Activated CD8-positive, alpha-beta memory T cell treated with anti-CD3 and anti-CD28 coated beads, Interleukin-2, amount 10 ng/mL, durations not matched to agents 7 days and 5 days (primary cell): ENCODE results near the gene SPATA31C2. TPM values are rescaled to one million over a fixed set of nuclear protein-coding genes. Genes with fewer than 3 reads are reported as not detected.
"Not testable (repeated sequence)": the region's sequence is repeated elsewhere in the genome, so short reads cannot be mapped to it uniquely, and the experiment has no call there.

Experiments used
- ATAC-seq: fragments of 150-1000 bp; cut with Tn5 transposase; one replicate; pipeline ENCODE4 v1.10.0; 2021; ENCODE audit warnings: moderate library complexity
- CTCF ChIA-PET: fragments of 350-600 bp; sonication (Branson Sonifier 250); formaldehyde crosslinking; loops from one replicate; lab custom pipeline; 2021; ENCODE audit warnings: antibody characterized with exemption; lab: Charles Lee
- DNase-seq: peaks from one replicate; pipeline ENCODE4 v3.0.0-alpha.2; 2020
- H3K27ac Mint-ChIP-seq: one replicate; pipeline ENCODE4 v1.8.0; 2021; ENCODE audit warnings: mild to moderate bottlenecking, mixed read lengths
- H3K27me3 Mint-ChIP-seq: one replicate; pipeline ENCODE4 v1.8.0; 2021; ENCODE audit warnings: mixed read lengths
- H3K36me3 Mint-ChIP-seq: one replicate; pipeline ENCODE4 v1.8.0; 2021; ENCODE audit warnings: mild to moderate bottlenecking, mixed read lengths
- H3K4me1 Mint-ChIP-seq: one replicate; pipeline ENCODE4 v1.8.0; 2021; ENCODE audit warnings: mixed read lengths
- H3K4me3 Mint-ChIP-seq: one replicate; pipeline ENCODE4 v1.8.0; 2021; ENCODE audit warnings: mild to moderate bottlenecking, moderate library complexity, mixed read lengths
- H3K9me3 Mint-ChIP-seq: one replicate; pipeline ENCODE4 v1.8.0; 2022; ENCODE audit warnings: low read depth, mixed read lengths
- total RNA-seq, 2 experiments: library from RNA; stranded (reverse); gene quantifications; one replicate each; pipeline ENCODE4 v1.2.3, GENCODE V29; 2021

The SPATA31C2 gene
- total RNA-seq, 2 experiments from 2014 or later = not detected

GRCh38 chr9:88113156-88114130, 24.8 kb downstream of the SPATA31C2 start:
- ATAC-seq, H3K4me3 Mint-ChIP-seq, H3K4me1 Mint-ChIP-seq, DNase-seq, H3K36me3 Mint-ChIP-seq, H3K27me3 Mint-ChIP-seq, H3K9me3 Mint-ChIP-seq, H3K27ac Mint-ChIP-seq, CTCF ChIA-PET: not testable (repeated sequence)

- CTCF ChIA-PET = no interaction called here
- peaks cover 29% of the 10 kb centered on the region for H3K27me3 Mint-ChIP-seq
- H3K27ac Mint-ChIP-seq = no peak overlapping the region
- no peak overlapping the region for H3K4me3 Mint-ChIP-seq
- DNase-seq (no peak), ATAC-seq (no peak)
- no peaks in the 10 kb centered on the region for H3K36me3 Mint-ChIP-seq
- H3K9me3 Mint-ChIP-seq = no peaks in the 10 kb centered on the region
- peaks cover 7% of the 10 kb centered on the region for H3K4me1 Mint-ChIP-seq
Measured at GRCh38 chr9:88110026-88110425, 28.2 kb downstream of the SPATA31C2 start.

GRCh38 chr9:88108779-88109178, 29.5 kb downstream of the SPATA31C2 start:
- Mint-ChIP-seq H3K36me3 (no peaks in the 10 kb centered on the region), H3K4me3 (peak overlapping the region; percentile 17), H3K27ac (no peak overlapping the region), H3K9me3 (no peaks in the 10 kb centered on the region), H3K4me1 (peaks cover 7% of the 10 kb centered on the region), H3K27me3 (peaks cover 34% of the 10 kb centered on the region)
- no peak for ATAC-seq
- CTCF ChIA-PET = no interaction called here
- no peak for DNase-seq

- DNase-seq (peak; percentile 42), ATAC-seq (peak; percentile 47)
- H3K27ac Mint-ChIP-seq = no peak overlapping the region
- H3K27me3 Mint-ChIP-seq = peaks cover 45% of the 10 kb centered on the region
- H3K36me3 Mint-ChIP-seq = no peaks in the 10 kb centered on the region
- peaks cover 7% of the 10 kb centered on the region for H3K4me1 Mint-ChIP-seq
- H3K4me3 Mint-ChIP-seq = no peak overlapping the region
- H3K9me3 Mint-ChIP-seq = no peaks in the 10 kb centered on the region
- CTCF ChIA-PET = interaction anchor here (1.1 kb wide), 1 partner anchor 894 kb away, joined by 3 read pairs; no protein-coding TSS in a partner anchor
Measured at GRCh38 chr9:88106492-88106891, 31.8 kb downstream of the SPATA31C2 start.

- no peak overlapping the region for H3K27ac Mint-ChIP-seq
- CTCF ChIA-PET = no interaction called here
- no peaks in the 10 kb centered on the region for H3K9me3 Mint-ChIP-seq
- DNase-seq = no peak
- no peak overlapping the region for H3K4me3 Mint-ChIP-seq
- H3K36me3 Mint-ChIP-seq = no peaks in the 10 kb centered on the region
- peaks cover 8% of the 10 kb centered on the region for H3K27me3 Mint-ChIP-seq
- H3K4me1 Mint-ChIP-seq = no peaks in the 10 kb centered on the region
- ATAC-seq = no peak
Measured at GRCh38 chr9:88092797-88093331, 45.4 kb downstream of the SPATA31C2 start.

GRCh38 chr9:88090151-88090581, 48.1 kb downstream of the SPATA31C2 start:
- H3K4me3 Mint-ChIP-seq = no peak overlapping the region
- CTCF ChIA-PET = no interaction called here
- H3K36me3 Mint-ChIP-seq = no peaks in the 10 kb centered on the region
- ATAC-seq = no peak
- no peak for DNase-seq
- no peaks in the 10 kb centered on the region for H3K4me1 Mint-ChIP-seq
- H3K9me3 Mint-ChIP-seq = no peaks in the 10 kb centered on the region
- peaks cover 11% of the 10 kb centered on the region for H3K27me3 Mint-ChIP-seq
- no peak overlapping the region for H3K27ac Mint-ChIP-seq

GRCh38 chr9:88087906-88088305, 50.4 kb downstream of the SPATA31C2 start:
- Mint-ChIP-seq H3K36me3 (no peaks in the 10 kb centered on the region), H3K27ac (no peak overlapping the region), H3K27me3 (peaks cover 15% of the 10 kb centered on the region), H3K4me3 (no peak overlapping the region), H3K4me1 (no peaks in the 10 kb centered on the region), H3K9me3 (no peaks in the 10 kb centered on the region)
- CTCF ChIA-PET = no interaction called here
- ATAC-seq (no peak), DNase-seq (no peak)

GRCh38 chr9:88085476-88085875, 52.8 kb downstream of the SPATA31C2 start:
- Mint-ChIP-seq H3K4me1 (no peaks in the 10 kb centered on the region), H3K36me3 (no peaks in the 10 kb centered on the region), H3K4me3 (no peak overlapping the region), H3K27me3 (peaks cover 13% of the 10 kb centered on the region), H3K9me3 (no peaks in the 10 kb centered on the region), H3K27ac (no peak overlapping the region)
- CTCF ChIA-PET = no interaction called here
- DNase-seq = no peak
- no peak for ATAC-seq

- CTCF ChIA-PET = no interaction called here
- ATAC-seq (no peak), DNase-seq (no peak)
- H3K36me3 Mint-ChIP-seq = no peaks in the 10 kb centered on the region
- peaks cover 13% of the 10 kb centered on the region for H3K27me3 Mint-ChIP-seq
- H3K9me3 Mint-ChIP-seq = no peaks in the 10 kb centered on the region
- no peak overlapping the region for H3K4me3 Mint-ChIP-seq
- H3K4me1 Mint-ChIP-seq = no peaks in the 10 kb centered on the region
- H3K27ac Mint-ChIP-seq = no peak overlapping the region
Measured at GRCh38 chr9:88084357-88085183, 53.7 kb downstream of the SPATA31C2 start.

Other genes starting within 250 kb of the SPATA31C2 start
- not detected for gene SPATA31C1, start 220.5 kb downstream of the SPATA31C2 start, total RNA-seq
- under 1 TPM; 0.70 to 0.82 TPM for gene CDK20, start 163.9 kb downstream of the SPATA31C2 start, total RNA-seq
- 10 to 100 TPM; 51.3 to 92.8 TPM for gene SPIN1, start 250.0 kb upstream of the SPATA31C2 start, total RNA-seq